Activated B cell treated with CpG ODN at 0.5 μM for 24 hours (primary cell): ENCODE data around the gene ZFHX3. TPM values are rescaled to one million over a fixed set of nuclear protein-coding genes. Genes with fewer than 3 reads are reported as not detected.
"Not testable (repeated sequence)": the region's sequence is repeated elsewhere in the genome, so short reads cannot be mapped to it uniquely, and the experiment has no call there.

Experiments
- ATAC-seq: fragments of 200-7000 bp; cut with Tn5 transposase; one replicate; pipeline ENCODE4 v1.10.0; 2021; ENCODE audit warnings: low read depth, mild to moderate bottlenecking, moderate library complexity
- CTCF ChIA-PET: fragments of 350-600 bp; sonication (Branson Sonifier 250); formaldehyde crosslinking; loops from one replicate; lab custom pipeline; 2021; ENCODE audit warnings: antibody characterized with exemption; lab: Charles Lee
- POLR2A ChIA-PET: fragments of 350-600 bp; sonication (Branson Sonifier 250); formaldehyde crosslinking; loops from one replicate; lab custom pipeline; 2021; ENCODE audit warnings: antibody characterized with exemption; lab: Charles Lee
- DNase-seq: peaks from one replicate; pipeline ENCODE4 v3.0.0; 2022
- H3K27ac Mint-ChIP-seq: one replicate; pipeline ENCODE4 v1.8.0; 2020; ENCODE audit warnings: mixed read lengths
- H3K27me3 Mint-ChIP-seq: one replicate; pipeline ENCODE4 v1.8.0; 2021; ENCODE audit warnings: mixed read lengths
- H3K36me3 Mint-ChIP-seq: one replicate; pipeline ENCODE4 v1.8.0; 2021; ENCODE audit warnings: low read depth, mixed read lengths
- H3K4me1 Mint-ChIP-seq: one replicate; pipeline ENCODE4 v1.8.0; 2021; ENCODE audit warnings: mixed read lengths
- H3K4me3 Mint-ChIP-seq: one replicate; pipeline ENCODE4 v1.8.0; 2020; ENCODE audit warnings: mild to moderate bottlenecking, mixed read lengths
- H3K9me3 Mint-ChIP-seq: one replicate; pipeline ENCODE4 v1.8.0; 2020; ENCODE audit warnings: mixed read lengths
- CTCF ChIP-seq: fragments of 200-600 bp; IDR thresholded peaks from one replicate; pipeline ENCODE4 v1.8.0; 2022; ENCODE audit warnings: antibody characterized with exemption, mild to moderate bottlenecking
- intact Hi-C: fragments of 100-400 bp; cut with micrococcal nuclease; formaldehyde crosslinking; loops from one replicate; pipeline ENCODE4 v1.15.1; 2024
- total RNA-seq: library from RNA; stranded (reverse); gene quantifications from 2 replicates; pipeline ENCODE4 v1.2.3, GENCODE V29; 2022

The ZFHX3 gene
- total RNA-seq, 1 donor from 2014 or later = 9.2 TPM

DNA sequence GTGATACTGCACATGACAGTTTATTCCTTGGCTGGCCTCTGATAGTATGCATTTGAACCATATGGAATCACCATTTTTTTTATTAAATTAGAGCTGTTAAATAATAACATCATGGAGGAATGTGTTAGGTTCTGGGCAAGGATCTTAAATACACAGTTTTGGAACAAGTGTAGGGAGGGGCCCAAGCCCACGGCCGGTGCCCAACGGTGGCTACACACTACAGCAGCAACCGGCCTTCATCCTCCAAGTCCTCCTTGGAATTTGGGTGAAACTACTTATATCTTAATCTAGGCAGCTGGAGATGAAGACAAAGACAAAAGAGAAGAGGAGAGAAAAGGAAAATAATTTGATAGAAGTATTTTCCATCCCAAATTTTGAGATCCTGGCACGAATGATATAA lies 35.6 kb downstream of the ZFHX3 start:
- no peak for DNase-seq
- Mint-ChIP-seq H3K4me1 (peaks cover 17% of the 10 kb centered on the region), H3K4me3 (no peak overlapping the region), H3K36me3 (no peaks in the 10 kb centered on the region), H3K9me3 (no peaks in the 10 kb centered on the region), H3K27me3 (no peaks in the 10 kb centered on the region), H3K27ac (no peak overlapping the region)
- intact Hi-C loops = no loop called here
- CTCF ChIA-PET = no interaction called here
- POLR2A ChIA-PET = no interaction called here
- no peak for TF ChIP-seq CTCF
- no peak for ATAC-seq

- no peak for DNase-seq
- TF ChIP-seq CTCF = no peak
- intact Hi-C loops = no loop called here
- peaks cover 12% of the 10 kb centered on the region for H3K4me1 Mint-ChIP-seq
- POLR2A ChIA-PET = no interaction called here
- no peaks in the 10 kb centered on the region for H3K27me3 Mint-ChIP-seq
- CTCF ChIA-PET = no interaction called here
- H3K36me3 Mint-ChIP-seq = no peaks in the 10 kb centered on the region
- no peaks in the 10 kb centered on the region for H3K9me3 Mint-ChIP-seq
- H3K4me3 Mint-ChIP-seq = no peak overlapping the region
- H3K27ac Mint-ChIP-seq = no peak overlapping the region
- ATAC-seq = no peak
Observed at GRCh38 chr16:73011926-73012325, 36.0 kb downstream of the ZFHX3 start.

- intact Hi-C loops = no loop called here
- H3K27ac Mint-ChIP-seq = no peak overlapping the region
- no peak for TF ChIP-seq CTCF
Observed at GRCh38 chr16:73010150-73010676, 37.7 kb downstream of the ZFHX3 start.

DNA sequence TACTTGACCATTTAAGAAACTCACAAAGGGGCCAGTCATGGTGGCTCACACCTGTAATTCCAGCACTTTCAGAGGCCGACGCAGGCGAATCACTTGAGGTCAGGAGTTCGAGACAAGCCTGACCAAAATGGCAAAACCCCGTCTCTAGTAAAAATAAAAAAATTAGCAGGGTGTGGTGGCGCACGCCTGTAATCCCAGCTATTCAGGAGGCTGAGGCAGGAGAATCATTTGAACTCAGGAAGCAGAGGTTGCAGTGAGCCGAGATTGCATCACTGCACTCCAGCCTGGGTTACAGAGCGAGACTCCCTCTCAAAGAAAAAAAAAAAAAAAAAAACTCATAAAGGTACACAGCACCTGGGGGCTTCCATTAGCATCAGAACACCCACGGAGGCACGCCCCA lies 38.2 kb downstream of the ZFHX3 start:
- H3K9me3 Mint-ChIP-seq, H3K27me3 Mint-ChIP-seq, intact Hi-C loops, DNase-seq, H3K4me3 Mint-ChIP-seq, H3K36me3 Mint-ChIP-seq, POLR2A ChIA-PET, ATAC-seq, H3K27ac Mint-ChIP-seq, H3K4me1 Mint-ChIP-seq, CTCF ChIA-PET: not testable (repeated sequence)

More at GRCh38 chr16:73010150-73010676, 37.7 kb downstream of the ZFHX3 start:
- DNase-seq (no peak), ATAC-seq (no peak)
- H3K36me3 Mint-ChIP-seq = no peaks in the 10 kb centered on the region
- no peaks in the 10 kb centered on the region for H3K27me3 Mint-ChIP-seq
- ChIA-PET CTCF (no interaction called here), POLR2A (no interaction called here)
- H3K4me1 Mint-ChIP-seq = no peaks in the 10 kb centered on the region
- no peaks in the 10 kb centered on the region for H3K9me3 Mint-ChIP-seq
- no peak overlapping the region for H3K4me3 Mint-ChIP-seq

DNA sequence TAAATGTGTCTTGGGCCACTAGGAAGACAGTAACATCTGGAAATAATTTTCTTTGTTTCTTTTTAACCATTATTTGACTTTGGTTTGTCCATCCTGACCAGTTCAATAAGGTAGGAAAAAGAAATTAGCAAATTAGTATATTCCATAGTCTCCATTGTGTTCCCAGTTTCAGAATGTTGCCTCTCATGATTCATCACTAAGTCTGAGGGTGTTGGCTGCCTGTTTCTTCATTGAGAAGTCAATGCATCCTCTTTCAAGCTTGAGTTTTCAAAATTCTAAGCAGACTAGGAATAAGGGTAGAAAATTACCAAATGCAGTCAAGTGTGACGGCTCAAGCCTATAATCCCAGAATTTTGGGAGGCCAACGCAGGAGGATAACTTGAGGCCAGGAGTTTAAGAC lies 41.9 kb downstream of the ZFHX3 start:
- no peak for ATAC-seq
- Mint-ChIP-seq H3K27me3 (no peaks in the 10 kb centered on the region), H3K4me3 (no peak overlapping the region), H3K27ac (no peak overlapping the region), H3K9me3 (no peaks in the 10 kb centered on the region), H3K36me3 (no peaks in the 10 kb centered on the region), H3K4me1 (no peaks in the 10 kb centered on the region)
- CTCF ChIA-PET = no interaction called here
- intact Hi-C loops = no loop called here
- DNase-seq = no peak
- POLR2A ChIA-PET = interaction anchor here (0.8 kb wide), 1 partner anchor 19 kb away, joined by 3 read pairs; no protein-coding TSS in a partner anchor
- no peak for TF ChIP-seq CTCF

GRCh38 chr16:73002866-73003265 lies 45.1 kb downstream of the ZFHX3 start:
- intact Hi-C loops = no loop called here
- H3K36me3 Mint-ChIP-seq = no peaks in the 10 kb centered on the region
- CTCF ChIA-PET = no interaction called here
- no peaks in the 10 kb centered on the region for H3K27me3 Mint-ChIP-seq
- ATAC-seq = no peak
- no peaks in the 10 kb centered on the region for H3K4me1 Mint-ChIP-seq
- TF ChIP-seq CTCF = no peak
- POLR2A ChIA-PET = no interaction called here
- no peak for DNase-seq
- H3K9me3 Mint-ChIP-seq = no peaks in the 10 kb centered on the region
- no peak overlapping the region for H3K27ac Mint-ChIP-seq
- H3K4me3 Mint-ChIP-seq = no peak overlapping the region
